Endothelial cell (in vitro differentiated cells): Measurements from ENCODE around the gene PRR18. TPM values are rescaled to one million over a fixed set of nuclear protein-coding genes. Genes with fewer than 3 reads are reported as not detected.

Experiments
- DNase-seq: peaks from one replicate; pipeline ENCODE4 v3.0.0; 2021; ENCODE audit warnings: low spot score
- H3K27ac Mint-ChIP-seq: one replicate; pipeline ENCODE4 v1.8.0; 2021; ENCODE audit warnings: mixed read lengths, inconsistent platforms; ENCODE audit not compliant: unreplicated experiment
- H3K27me3 Mint-ChIP-seq: one replicate; pipeline ENCODE4 v1.8.0; 2021; ENCODE audit warnings: mild to moderate bottlenecking, moderate library complexity, mixed read lengths, inconsistent platforms; ENCODE audit not compliant: unreplicated experiment
- H3K36me3 Mint-ChIP-seq: one replicate; pipeline ENCODE4 v1.8.0; 2021; ENCODE audit warnings: mild to moderate bottlenecking, low read depth, mixed read lengths, inconsistent platforms; ENCODE audit not compliant: unreplicated experiment
- H3K4me1 Mint-ChIP-seq: one replicate; pipeline ENCODE4 v1.8.0; 2021; ENCODE audit warnings: mild to moderate bottlenecking, mixed read lengths, inconsistent platforms; ENCODE audit not compliant: unreplicated experiment
- H3K4me3 Mint-ChIP-seq: one replicate; pipeline ENCODE4 v1.8.0; 2021; ENCODE audit warnings: mild to moderate bottlenecking, mixed read lengths, inconsistent platforms; ENCODE audit not compliant: unreplicated experiment
- H3K9me3 Mint-ChIP-seq: one replicate; pipeline ENCODE4 v1.8.0; 2021; ENCODE audit warnings: mixed read lengths, inconsistent platforms; ENCODE audit not compliant: unreplicated experiment
- total RNA-seq: library from RNA; stranded (reverse); fragmentation: NEBNext Ultra II Directional; extraction: Animal tissue kit (Norgen Biotek cat#: 25700); gene quantifications from one replicate; pipeline ENCODE4 v1.2.1, GENCODE V29; 2021; ENCODE audit not compliant: unreplicated experiment
- TF ChIP-seq, protein P1 (sequence below): fragments of 200-600 bp; sonication (generic); IDR thresholded peaks from one replicate; pipeline ENCODE4 v1.5.0; 2021; ENCODE audit warnings: antibody characterized with exemption; ENCODE audit not compliant: unreplicated experiment

The PRR18 gene
- total RNA-seq, 1 donor from 2014 or later: 1.1 TPM

DNA sequence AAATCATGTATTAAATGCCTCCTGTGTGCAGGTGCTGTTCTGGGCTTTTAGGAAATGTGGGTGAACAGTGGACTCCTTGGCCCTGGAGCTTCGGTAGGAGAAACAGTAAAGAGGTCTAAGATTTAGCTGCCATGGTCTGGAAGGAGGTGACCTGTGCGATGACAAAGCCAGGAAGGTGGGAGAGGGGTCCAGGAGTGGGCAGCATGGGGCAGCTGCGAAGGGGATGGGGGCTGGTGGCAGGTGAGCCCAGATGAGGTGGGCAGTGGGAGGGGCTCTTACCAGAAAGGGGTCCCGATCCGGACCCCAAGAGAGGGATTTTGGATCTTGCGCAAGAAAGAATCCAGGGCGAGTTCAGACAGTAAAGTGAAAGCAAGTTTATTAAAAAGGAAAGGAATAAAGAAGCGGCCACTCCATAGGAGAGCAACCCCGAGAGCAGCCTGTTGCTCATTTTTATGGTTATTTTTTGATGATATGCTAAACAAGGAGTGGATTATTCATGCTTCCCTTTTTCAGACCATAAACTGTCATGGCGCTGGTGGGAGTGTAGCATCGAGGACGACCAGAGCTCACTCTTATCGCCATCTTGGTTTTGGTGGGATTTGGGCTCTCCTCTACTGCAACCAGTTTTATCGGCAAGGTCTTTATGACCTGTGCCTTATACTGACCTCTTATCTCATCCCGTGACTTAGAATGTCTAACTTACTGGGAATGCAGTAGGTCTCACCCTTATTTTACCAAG lies 38.7 kb downstream of the PRR18 start:
- no peak for DNase-seq
- no peak overlapping the region for H3K27ac Mint-ChIP-seq
- TF ChIP-seq, protein P1, sequence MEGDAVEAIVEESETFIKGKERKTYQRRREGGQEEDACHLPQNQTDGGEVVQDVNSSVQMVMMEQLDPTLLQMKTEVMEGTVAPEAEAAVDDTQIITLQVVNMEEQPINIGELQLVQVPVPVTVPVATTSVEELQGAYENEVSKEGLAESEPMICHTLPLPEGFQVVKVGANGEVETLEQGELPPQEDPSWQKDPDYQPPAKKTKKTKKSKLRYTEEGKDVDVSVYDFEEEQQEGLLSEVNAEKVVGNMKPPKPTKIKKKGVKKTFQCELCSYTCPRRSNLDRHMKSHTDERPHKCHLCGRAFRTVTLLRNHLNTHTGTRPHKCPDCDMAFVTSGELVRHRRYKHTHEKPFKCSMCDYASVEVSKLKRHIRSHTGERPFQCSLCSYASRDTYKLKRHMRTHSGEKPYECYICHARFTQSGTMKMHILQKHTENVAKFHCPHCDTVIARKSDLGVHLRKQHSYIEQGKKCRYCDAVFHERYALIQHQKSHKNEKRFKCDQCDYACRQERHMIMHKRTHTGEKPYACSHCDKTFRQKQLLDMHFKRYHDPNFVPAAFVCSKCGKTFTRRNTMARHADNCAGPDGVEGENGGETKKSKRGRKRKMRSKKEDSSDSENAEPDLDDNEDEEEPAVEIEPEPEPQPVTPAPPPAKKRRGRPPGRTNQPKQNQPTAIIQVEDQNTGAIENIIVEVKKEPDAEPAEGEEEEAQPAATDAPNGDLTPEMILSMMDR: no peak
- H3K4me1 Mint-ChIP-seq: peaks cover 20% of the 10 kb centered on the region
- no peaks in the 10 kb centered on the region for H3K36me3 Mint-ChIP-seq
- no peak overlapping the region for H3K4me3 Mint-ChIP-seq
- no peaks in the 10 kb centered on the region for H3K9me3 Mint-ChIP-seq
- H3K27me3 Mint-ChIP-seq: peaks cover 6% of the 10 kb centered on the region

DNA sequence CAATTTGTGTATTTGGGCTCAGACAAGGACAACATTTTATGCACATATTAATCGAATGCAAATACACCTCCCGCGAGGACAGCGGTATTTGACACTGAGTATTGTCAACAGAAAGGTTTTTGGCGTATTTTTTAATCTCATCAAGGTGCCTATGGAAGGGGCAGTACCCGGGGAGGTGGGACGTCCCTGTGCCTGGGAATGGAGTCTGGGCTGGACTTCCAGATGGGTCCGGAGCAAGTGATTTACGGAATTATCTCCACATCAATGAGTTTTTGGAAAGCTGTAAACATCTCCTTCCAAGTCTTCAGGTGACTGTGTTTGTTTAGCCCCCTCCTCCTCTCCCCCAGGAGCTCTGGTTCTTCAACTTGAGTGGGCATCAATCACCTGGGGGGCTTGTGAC lies 39.8 kb downstream of the PRR18 start:
- TF ChIP-seq, protein P1: no peak
- H3K36me3 Mint-ChIP-seq: no peaks in the 10 kb centered on the region
- H3K9me3 Mint-ChIP-seq: no peaks in the 10 kb centered on the region
- no peak overlapping the region for H3K27ac Mint-ChIP-seq
- peaks cover 6% of the 10 kb centered on the region for H3K27me3 Mint-ChIP-seq
- peaks cover 20% of the 10 kb centered on the region for H3K4me1 Mint-ChIP-seq
- DNase-seq: no peak
- peak overlapping the region; percentile 59 for H3K4me3 Mint-ChIP-seq

DNA sequence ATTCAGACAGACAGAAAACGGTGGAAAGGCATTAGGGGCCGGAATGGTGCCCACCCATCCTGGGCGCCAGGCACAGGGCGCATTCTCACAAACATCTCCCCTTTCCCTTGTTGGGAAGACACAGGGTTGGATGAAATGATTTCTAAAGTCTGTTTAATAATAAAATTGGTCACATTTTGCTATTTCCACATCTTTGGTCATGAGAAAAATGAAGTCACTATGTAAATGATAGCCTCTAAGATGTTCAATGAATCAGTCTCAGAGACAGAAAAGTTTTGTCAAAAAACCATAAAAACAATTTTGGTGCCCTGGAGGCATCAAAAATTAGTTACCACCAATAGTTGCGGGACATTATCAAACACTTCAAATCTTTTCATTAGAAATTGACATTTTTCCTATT lies 40.7 kb downstream of the PRR18 start:
- Mint-ChIP-seq H3K27me3 (peaks cover 6% of the 10 kb centered on the region), H3K4me3 (no peak overlapping the region), H3K9me3 (no peaks in the 10 kb centered on the region)

DNA sequence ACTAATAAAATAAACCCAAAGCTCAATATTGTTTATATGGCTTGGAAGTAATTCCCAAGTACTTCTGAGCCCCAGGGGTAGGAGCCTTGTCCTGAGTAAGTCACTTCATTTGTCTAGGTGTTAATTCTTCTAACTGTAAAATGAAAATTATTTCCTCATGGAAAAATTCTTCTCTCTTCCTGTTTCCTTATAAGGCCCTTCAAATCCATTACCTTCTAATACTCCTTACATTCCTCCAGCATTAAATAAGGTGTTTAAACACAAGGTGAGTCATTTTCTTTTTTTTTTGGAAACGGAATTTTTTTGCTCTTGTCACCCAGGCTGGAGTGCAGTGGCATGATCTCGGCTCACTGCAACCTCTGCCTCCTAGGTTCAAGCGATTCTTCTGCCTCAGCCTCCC lies 41.9 kb downstream of the PRR18 start:
- Mint-ChIP-seq H3K9me3 (no peaks in the 10 kb centered on the region), H3K27ac (no peak overlapping the region), H3K4me3 (no peak overlapping the region), H3K36me3 (no peaks in the 10 kb centered on the region), H3K4me1 (peaks cover 20% of the 10 kb centered on the region), H3K27me3 (peaks cover 5% of the 10 kb centered on the region)
- no peak for DNase-seq
- TF ChIP-seq, protein P1: no peak

More for the DNA sequence above, 40.7 kb downstream of the PRR18 start:
- DNase-seq: no peak
- no peaks in the 10 kb centered on the region for H3K36me3 Mint-ChIP-seq
- no peak overlapping the region for H3K27ac Mint-ChIP-seq
- TF ChIP-seq, protein P1: no peak
- H3K4me1 Mint-ChIP-seq: peaks cover 20% of the 10 kb centered on the region

DNA sequence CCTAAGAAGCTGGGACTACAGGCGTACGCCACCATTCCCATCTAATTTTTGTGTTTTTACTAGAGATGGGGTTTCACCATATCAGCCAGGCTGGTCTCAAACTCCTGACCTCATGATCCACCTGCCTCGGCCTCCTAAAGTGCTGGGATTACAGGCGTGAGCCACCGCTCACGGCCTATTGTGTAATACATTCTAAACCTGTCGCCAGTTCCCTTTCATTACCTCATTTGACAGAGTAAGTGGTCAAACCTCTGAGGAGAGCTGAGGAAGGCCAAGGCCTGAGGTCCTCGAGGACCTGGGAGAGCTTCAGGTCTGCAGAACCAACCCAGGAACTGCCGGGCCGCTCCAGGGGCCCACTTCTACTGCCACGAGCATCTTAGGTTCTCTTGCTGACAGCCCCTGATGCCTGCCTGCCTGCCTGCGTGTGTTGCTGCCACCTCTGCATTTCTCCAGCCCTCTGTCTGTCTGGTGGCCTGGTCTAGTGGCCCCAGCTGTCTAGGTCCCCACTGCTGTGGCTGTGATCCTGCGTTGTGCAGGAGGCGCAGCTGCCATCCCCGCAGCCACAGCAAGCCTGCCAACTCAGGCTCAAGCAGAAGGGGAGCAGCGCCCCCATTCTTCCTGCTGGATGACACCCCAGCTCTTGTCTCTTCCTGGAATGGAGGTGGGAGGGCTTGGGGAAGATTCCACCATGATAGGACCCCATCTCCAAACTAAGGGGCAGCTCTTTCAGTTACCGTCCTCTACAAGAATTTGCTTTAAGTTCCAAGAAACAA lies 45.3 kb downstream of the PRR18 start:
- peaks cover 2% of the 10 kb centered on the region for H3K27me3 Mint-ChIP-seq
- H3K4me3 Mint-ChIP-seq: no peak overlapping the region
- no peak for DNase-seq
- no peaks in the 10 kb centered on the region for H3K9me3 Mint-ChIP-seq
- H3K4me1 Mint-ChIP-seq: peaks cover 20% of the 10 kb centered on the region
- H3K36me3 Mint-ChIP-seq: no peaks in the 10 kb centered on the region
- H3K27ac Mint-ChIP-seq: no peak overlapping the region
- TF ChIP-seq, protein P1: no peak
